ENCODE results near the gene SIGLEC10.
"Not testable (repeated sequence)": the region's sequence is repeated elsewhere in the genome, so short reads cannot be mapped to it uniquely, and the experiment has no call there.

DNA sequence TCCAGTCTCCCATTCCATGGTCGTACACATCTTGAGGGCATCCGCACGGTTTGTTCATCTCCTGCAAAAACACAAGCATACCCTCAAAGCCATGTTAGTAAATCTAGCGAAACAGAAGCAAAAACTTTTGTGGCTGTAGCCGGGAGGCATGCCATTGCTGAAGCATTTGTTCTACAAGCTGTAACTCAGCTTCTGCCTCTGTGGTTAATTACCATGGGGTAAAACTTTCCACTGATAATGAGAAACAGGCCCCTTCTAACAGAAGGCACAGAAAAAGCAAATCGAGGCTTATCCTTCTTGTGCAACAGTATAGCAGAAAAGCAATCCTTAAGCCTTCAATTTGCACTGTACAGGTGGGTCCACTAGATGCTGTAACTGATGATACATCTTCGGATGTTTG, 17.5 kb downstream of the SIGLEC10 start:
- TF ChIP-seq YY1 (IDR thresholded peaks at IDR 0.05; ENCODE audit: insufficient read depth, insufficient read length); SUZ12 (IDR thresholded peaks at IDR 0.05; ENCODE audit: extremely low read depth, insufficient read depth, insufficient read length): not testable (repeated sequence)

All from NT2/D1 (cell line).